HepG2 (cell line): ENCODE data around the gene ZNF189. TPM values are rescaled to one million over a fixed set of nuclear protein-coding genes. Genes with fewer than 3 reads are reported as not detected.

Source experiments
- GRHL1 ChIP-seq: sonication (generic); formaldehyde crosslinking; conservative IDR thresholded peaks from 2 replicates; pipeline ENCODE4 v1.8.0; 2022; ENCODE audit warnings: missing genetic modification reagents
- GTF3A ChIP-seq: sonication (generic); formaldehyde crosslinking; conservative IDR thresholded peaks from 2 replicates; pipeline ENCODE4 v1.4.0; 2020; ENCODE audit warnings: mild to moderate bottlenecking, missing genetic modification reagents
- HIVEP1 ChIP-seq: sonication (generic); formaldehyde crosslinking; IDR thresholded peaks from 2 replicates; pipeline ENCODE4 v1.4.0; 2020; ENCODE audit warnings: mild to moderate bottlenecking, missing genetic modification reagents
- HOXA3 ChIP-seq: sonication (generic); formaldehyde crosslinking; IDR thresholded peaks from 2 replicates; pipeline ENCODE4 v1.5.0; 2020; ENCODE audit warnings: missing genetic modification reagents
- MIXL1 ChIP-seq: IDR thresholded peaks from 2 replicates; pipeline ENCODE4 v1.6.1; 2016
- NBN ChIP-seq: fragments of 450-650 bp; conservative IDR thresholded peaks from 2 replicates; pipeline ENCODE4 v1.6.1; 2017
- PRDM10 ChIP-seq: sonication (generic); formaldehyde crosslinking; IDR thresholded peaks from 2 replicates; pipeline ENCODE4 v1.4.0; 2020; ENCODE audit warnings: low read depth, missing genetic modification reagents
- SOX6 ChIP-seq, 2 experiments: fragments of 450-650 bp in 1 of 2; sonication (generic) in 1 of 2; formaldehyde crosslinking in 1 of 2; IDR thresholded peaks; 2 replicates each; pipeline versions ENCODE4 v1.4.0 to v1.6.1; 2017 to 2020; ENCODE audit warnings: antibody characterized with exemption in 1 of 2, mild to moderate bottlenecking in 1 of 2, missing genetic modification reagents in 1 of 2
- TEAD2 ChIP-seq: sonication (generic); formaldehyde crosslinking; IDR thresholded peaks from 2 replicates; pipeline ENCODE4 v1.9.0; 2021; ENCODE audit warnings: missing genetic modification reagents
- TGIF2 ChIP-seq: IDR thresholded peaks from 2 replicates; pipeline ENCODE4 v1.6.1; 2016; ENCODE audit warnings: control low read depth, missing compliant biosample characterization
- THRA ChIP-seq: sonication (generic); formaldehyde crosslinking; IDR thresholded peaks from 2 replicates; pipeline ENCODE4 v1.4.0; 2020; ENCODE audit warnings: missing genetic modification reagents, borderline replicate concordance
- U2AF2 ChIP-seq: fragments of 200-400 bp; formaldehyde crosslinking; IDR thresholded peaks from 2 replicates; pipeline ENCODE4 v1.6.1; 2017; ENCODE audit warnings: low read depth, mild to moderate bottlenecking, low read length
- ZKSCAN5 ChIP-seq: sonication (generic); formaldehyde crosslinking; IDR thresholded peaks from 2 replicates; pipeline ENCODE4 v1.5.1; 2020; ENCODE audit warnings: mild to moderate bottlenecking, missing genetic modification reagents
- ZMYM4 ChIP-seq: sonication (generic); formaldehyde crosslinking; IDR thresholded peaks from 2 replicates; pipeline ENCODE4 v1.8.1; 2023; ENCODE audit warnings: mild to moderate bottlenecking, missing genetic modification reagents
- ZNF431 ChIP-seq: sonication (generic); formaldehyde crosslinking; IDR thresholded peaks from 2 replicates; pipeline ENCODE4 v1.9.0; 2022; ENCODE audit warnings: missing genetic modification reagents, low read depth, mild to moderate bottlenecking, borderline replicate concordance
- ZNF607 ChIP-seq: sonication (generic); formaldehyde crosslinking; IDR thresholded peaks from 2 replicates; pipeline ENCODE4 v1.5.1; 2020; ENCODE audit warnings: missing genetic modification reagents, mild to moderate bottlenecking, borderline replicate concordance
- polyA plus RNA-seq, 8 experiments: library from polyadenylated mRNA; depleted of rRNA in 3 of 8; stranded (reverse) in 7 of 8; unstranded in 1 of 8; fragments of >200 nt; fragmentation: Illumina TruSeq in 4 of 8; extraction: Trizol in 4 of 8; gene quantifications; 2 replicates each; pipeline versions ENCODE4 v1.2.1 to v1.2.3, GENCODE V29; 2011 to 2016; ENCODE audit warnings: low read depth in 4 of 8, missing spikeins in 1 of 8, mixed read lengths in 1 of 8; ENCODE audit not compliant: insufficient read depth in 1 of 8
- total RNA-seq, 5 experiments: library from RNA; depleted of rRNA; stranded (reverse); fragments of >200 nt; fragmentation: Illumina TruSeq; extraction: Trizol; gene quantifications; 2 replicates each; pipeline ENCODE4 v1.2.3, GENCODE V29; 2016; ENCODE audit warnings: low read depth in 1 of 5

ZNF189 gene
- total and polyA plus RNA-seq, 2 of the 13 experiments (the other 11 are each of a cell fraction or from before 2014, with no cell fraction given) = 8.4 to 50.0 TPM

GRCh38 chr9:101354765-101355708 is 43.6 kb upstream of the ZNF189 start (continued):
- TF ChIP-seq PRDM10 (CRISPR knock-in tag) = no peak
- TF ChIP-seq U2AF2 = no peak
- no peak for TF ChIP-seq NBN
- no peak for TF ChIP-seq ZMYM4 (CRISPR knock-in tag)
- TF ChIP-seq HOXA3 (CRISPR knock-in tag) = peak; percentile 10
- no peak for TF ChIP-seq TGIF2 (CRISPR knock-in tag)
- TF ChIP-seq THRA (CRISPR knock-in tag) = no peak
- TF ChIP-seq TEAD2 (CRISPR knock-in tag) = no peak
- TF ChIP-seq MIXL1 = no peak
- TF ChIP-seq HIVEP1 (CRISPR knock-in tag) = no peak
- no peak for TF ChIP-seq SOX6 (IDR thresholded peaks at IDR 0.05)
- no peak for TF ChIP-seq SOX6 (CRISPR knock-in tag; IDR thresholded peaks at IDR 0.05)
- no peak for TF ChIP-seq GRHL1 (CRISPR knock-in tag)
- 0 out of 2 replicates have a peak, but pooled peaks have one; percentile 16 for TF ChIP-seq ZKSCAN5 (CRISPR knock-in tag)
- no peak for TF ChIP-seq GTF3A (CRISPR knock-in tag)
- no peak for TF ChIP-seq ZNF431 (CRISPR knock-in tag)
- TF ChIP-seq ZNF607 (CRISPR knock-in tag) = no peak
